T-cell (primary cell): ENCODE data around the gene XRCC1. TPM values are rescaled to one million over a fixed set of nuclear protein-coding genes. Genes with fewer than 3 reads are reported as not detected.
"Not testable (repeated sequence)": the region's sequence is repeated elsewhere in the genome, so short reads cannot be mapped to it uniquely, and the experiment has no call there.

Experiments used
- ATAC-seq, 4 experiments: fragments of 200-7000 bp in 3 of 4; fragments of 150-1000 bp in 1 of 4; cut with Tn5 transposase; replicated peaks in 1 of 4; 1 replicate in 3 of 4; 2 replicates in 1 of 4; pipeline ENCODE4 v1.10.0; 2021; ENCODE audit warnings: moderate library complexity in 3 of 4, mild to moderate bottlenecking in 2 of 4, moderate number of reproducible peaks in 1 of 4
- CTCF ChIA-PET, 2 donors: fragments of 300-600 bp; sonication (Branson Sonifier 250); formaldehyde crosslinking; loops; one replicate each; lab custom pipeline; 2022; ENCODE audit warnings: antibody characterized with exemption in 2 of 2; lab: Charles Lee
- POLR2A ChIA-PET, 2 donors: fragments of 300-600 bp; sonication (Branson Sonifier 250); formaldehyde crosslinking; loops; one replicate each; lab custom pipeline; 2022; ENCODE audit warnings: antibody characterized with exemption in 2 of 2; lab: Charles Lee
- DNase-seq, 35 experiments: peaks; one replicate each; pipeline versions ENCODE4 v3.0.0 to v3.0.0-alpha.2; 2013 to 2023
- H3K27ac ChIP-seq: one replicate; pipeline ENCODE4 v1.5.1; 2013; ENCODE audit warnings: low read length
- H3K27me3 ChIP-seq, 2 experiments: replicated peaks in 1 of 2; 1 replicate in 1 of 2; 2 replicates in 1 of 2; pipeline versions ENCODE4 v1.6.1 to v1.7.0; 2013; ENCODE audit warnings: low read length in 1 of 2, mixed read lengths in 1 of 2; ENCODE audit not compliant: control insufficient read depth in 2 of 2, insufficient read depth in 2 of 2; ENCODE audit errors: extremely low read depth in 1 of 2
- H3K36me3 ChIP-seq, 2 donors: 1 replicate in 1 of 2; 2 replicates in 1 of 2; pipeline versions ENCODE4 v1.6.1 to v1.7.0; 2013; ENCODE audit warnings: low read length in 1 of 2; ENCODE audit not compliant: control insufficient read depth in 2 of 2, insufficient read depth in 1 of 2; ENCODE audit errors: extremely low read depth in 1 of 2
- H3K4me1 ChIP-seq, 2 experiments: 1 replicate in 1 of 2; 2 replicates in 1 of 2; pipeline versions ENCODE4 v1.6.1 to v1.7.0; 2013; ENCODE audit warnings: low read length in 2 of 2, mixed read lengths in 1 of 2; ENCODE audit not compliant: insufficient read depth in 2 of 2, control insufficient read depth in 1 of 2; ENCODE audit errors: extremely low read depth in 1 of 2
- H3K4me3 ChIP-seq, 2 donors: 1 replicate in 1 of 2; 2 replicates in 1 of 2; pipeline versions ENCODE4 v1.5.1 to v1.7.0; 2013; ENCODE audit warnings: mild to moderate bottlenecking in 2 of 2, low read length in 1 of 2, moderate library complexity in 1 of 2; ENCODE audit not compliant: control insufficient read depth in 1 of 2; ENCODE audit errors: extremely low read depth in 1 of 2
- H3K9me3 ChIP-seq: 2 replicates; pipeline ENCODE4 v1.7.0; 2013
- H3K27ac Mint-ChIP-seq, 2 donors: one replicate each; pipeline ENCODE4 v1.8.0; 2020 to 2021; ENCODE audit warnings: mild to moderate bottlenecking in 2 of 2, mixed read lengths in 2 of 2
- H3K27me3 Mint-ChIP-seq, 2 donors: one replicate each; pipeline ENCODE4 v1.8.0; 2021 to 2022; ENCODE audit warnings: mixed read lengths in 2 of 2
- H3K36me3 Mint-ChIP-seq: one replicate; pipeline ENCODE4 v1.8.0; 2021; ENCODE audit warnings: mixed read lengths
- H3K4me1 Mint-ChIP-seq, 3 donors: one replicate each; pipeline ENCODE4 v1.8.0; 2020 to 2022; ENCODE audit warnings: mixed read lengths in 3 of 3, mild to moderate bottlenecking in 1 of 3
- H3K4me3 Mint-ChIP-seq, 3 donors: one replicate each; pipeline ENCODE4 v1.8.0; 2020 to 2022; ENCODE audit warnings: mild to moderate bottlenecking in 3 of 3, mixed read lengths in 3 of 3, moderate library complexity in 3 of 3
- H3K9me3 Mint-ChIP-seq, 3 donors: one replicate each; pipeline ENCODE4 v1.8.0; 2020 to 2022; ENCODE audit warnings: mixed read lengths in 3 of 3
- WGBS: methylation state at CpG from one replicate; pipeline ENCODE4 v1.1.5; 2013; ENCODE audit warnings: missing lambda C conversion rate; ENCODE audit not compliant: insufficient coverage; 5-methylcytosine and 5-hydroxymethylcytosine counted together
- total RNA-seq, 35 experiments: library from RNA in 6 of 35; stranded (reverse) in 6 of 35; fragments of 120-200 nt in 1 of 35; gene quantifications; one replicate each; pipeline versions ENCODE4 v1.2.1 to v1.2.4 and lab custom pipeline; 2013 to 2026

Gene XRCC1
- total RNA-seq, 5 donors from 2014 or later (not counting 1 experiment from before 2014, with no cell fraction given), result 31.7 to 37.8 (median 35.4) TPM

GRCh38 chr19:43551399-43552197 lies 23.7 kb downstream of the XRCC1 start:
- Histone ChIP-seq H3K36me3 (peaks cover 20 to 69% of the 10 kb centered on the region in 2 donors), H3K9me3 (no peaks in the 10 kb centered on the region), H3K4me1 (peaks cover 0 to 10% of the 10 kb centered on the region in 2 experiments), H3K27me3 (no peaks in the 10 kb centered on the region), H3K4me3 (no peak overlapping the region), H3K27ac (no peak overlapping the region)
- no peaks in the 10 kb centered on the region for H3K9me3 Mint-ChIP-seq
- no peak overlapping the region for H3K4me3 Mint-ChIP-seq
- H3K36me3 Mint-ChIP-seq, result peaks cover 47% of the 10 kb centered on the region
- ChIA-PET POLR2A (interaction anchor here in 1 of 2 donors (0.6 kb wide), 1 partner anchor 34 kb away, joined by 3 read pairs; no protein-coding TSS in a partner anchor), CTCF (interaction anchor here in 1 of 2 donors (0.6 kb wide), 1 partner anchor 14 kb away, joined by 3 read pairs; no protein-coding TSS in a partner anchor)
- 93% methylated on average over 15 of the region's 23 CpGs for WGBS
- peak overlapping the region; percentile 22 to 70 for H3K27ac Mint-ChIP-seq
- H3K4me1 Mint-ChIP-seq, result peaks cover 11 to 17% (median 12%) of the 10 kb centered on the region in 3 donors
- no peaks in the 10 kb centered on the region for H3K27me3 Mint-ChIP-seq
- no peak for DNase-seq
- no peak for ATAC-seq

DNA sequence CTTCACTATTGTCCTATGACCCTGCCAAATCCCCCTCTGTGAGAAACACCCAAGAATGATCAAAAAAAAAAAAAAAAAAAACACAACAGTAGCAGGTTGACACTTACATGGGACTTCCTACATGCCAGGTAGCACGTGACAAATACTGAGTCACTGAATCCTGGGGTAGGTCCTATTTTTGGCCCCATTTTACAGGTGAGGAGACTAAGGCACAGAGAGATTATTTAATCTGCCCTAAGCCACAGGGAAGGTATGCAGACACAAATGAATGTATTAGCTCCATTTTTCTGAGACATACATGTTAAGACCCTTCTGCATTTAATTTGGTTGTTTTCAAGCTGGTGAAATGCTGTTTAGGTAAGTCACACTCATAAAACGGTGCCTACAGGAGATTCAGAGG lies 26.6 kb downstream of the XRCC1 start:
- Histone ChIP-seq H3K27ac (no peak overlapping the region), H3K9me3 (no peaks in the 10 kb centered on the region), H3K36me3 (peaks cover 26 to 66% of the 10 kb centered on the region in 2 donors), H3K4me3 (no peak overlapping the region), H3K27me3 (no peaks in the 10 kb centered on the region), H3K4me1 (no peaks in the 10 kb centered on the region)
- no peaks in the 10 kb centered on the region for H3K9me3 Mint-ChIP-seq
- no peaks in the 10 kb centered on the region for H3K4me1 Mint-ChIP-seq
- 80% methylated on average over 1 of the region's 2 CpGs for WGBS
- ChIA-PET CTCF (no interaction called here), POLR2A (no interaction called here)
- DNase-seq (no peak), ATAC-seq (no peak)
- no peak overlapping the region for H3K27ac Mint-ChIP-seq
- H3K36me3 Mint-ChIP-seq, result peaks cover 43% of the 10 kb centered on the region
- no peak overlapping the region for H3K4me3 Mint-ChIP-seq
- H3K27me3 Mint-ChIP-seq, result no peaks in the 10 kb centered on the region

DNA sequence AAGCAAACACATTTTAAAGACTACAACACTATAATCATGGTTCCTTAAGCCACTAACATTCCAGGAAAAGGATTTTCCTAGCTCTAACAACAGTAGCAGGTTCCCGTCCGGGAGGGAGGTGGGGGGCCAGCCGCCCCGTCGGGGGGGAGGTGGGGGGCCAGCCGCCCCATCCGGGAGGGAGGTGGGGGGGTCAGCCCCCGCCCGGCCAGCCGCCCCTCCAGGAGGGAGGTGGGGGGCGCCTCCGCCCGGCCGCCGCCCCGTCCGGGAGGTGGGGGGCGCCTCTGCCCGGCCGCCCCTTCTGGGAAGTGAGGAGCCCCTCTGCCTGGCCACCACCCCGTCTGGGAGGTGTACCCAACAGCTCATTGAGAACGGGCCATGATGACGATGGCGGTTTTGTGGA lies 27.4 kb downstream of the XRCC1 start:
- H3K4me3 ChIP-seq, H3K9me3 Mint-ChIP-seq, POLR2A ChIA-PET, CTCF ChIA-PET, H3K4me1 ChIP-seq, H3K4me3 Mint-ChIP-seq, DNase-seq, H3K27ac Mint-ChIP-seq, H3K27me3 Mint-ChIP-seq, H3K27me3 ChIP-seq, H3K9me3 ChIP-seq, H3K4me1 Mint-ChIP-seq, H3K27ac ChIP-seq, ATAC-seq: not testable (repeated sequence)
- no CpG with 5 or more reads among the region's 24 CpGs for WGBS
- peaks cover 27 to 66% of the 10 kb centered on the region in 2 donors for H3K36me3 ChIP-seq
- peaks cover 45% of the 10 kb centered on the region for H3K36me3 Mint-ChIP-seq

GRCh38 chr19:43546581-43546980 lies 28.7 kb downstream of the XRCC1 start:
- Mint-ChIP-seq H3K27ac (no peak overlapping the region), H3K9me3 (no peaks in the 10 kb centered on the region), H3K4me1 (no peaks in the 10 kb centered on the region), H3K36me3 (peaks cover 47% of the 10 kb centered on the region), H3K4me3 (no peak overlapping the region), H3K27me3 (no peaks in the 10 kb centered on the region)
- Histone ChIP-seq H3K4me3 (no peak overlapping the region), H3K27me3 (no peaks in the 10 kb centered on the region), H3K9me3 (no peaks in the 10 kb centered on the region), H3K36me3 (peaks cover 29 to 66% of the 10 kb centered on the region in 2 donors), H3K27ac (no peak overlapping the region), H3K4me1 (no peaks in the 10 kb centered on the region)
- no peak for DNase-seq
- WGBS, result 100% methylated on average over 2 of the region's 3 CpGs
- ATAC-seq, result no peak
- POLR2A ChIA-PET, result no interaction called here
- CTCF ChIA-PET, result interaction anchor here in 1 of 2 donors (0.5 kb wide), 1 partner anchor 11 kb away, joined by 3 read pairs; no protein-coding TSS in a partner anchor

GRCh38 chr19:43545981-43546380 lies 29.3 kb downstream of the XRCC1 start:
- no peak overlapping the region for H3K4me3 ChIP-seq
- Mint-ChIP-seq H3K4me1 (no peaks in the 10 kb centered on the region), H3K36me3 (peaks cover 44% of the 10 kb centered on the region), H3K4me3 (no peak overlapping the region), H3K27me3 (no peaks in the 10 kb centered on the region), H3K27ac (peak overlapping the region in 1 of 2 donors; percentile 22), H3K9me3 (no peaks in the 10 kb centered on the region)
- H3K27me3 ChIP-seq, result no peaks in the 10 kb centered on the region
- no peaks in the 10 kb centered on the region for H3K9me3 ChIP-seq
- ChIA-PET CTCF (interaction anchor here in 1 of 2 donors (0.5 kb wide), 1 partner anchor 11 kb away, joined by 3 read pairs; no protein-coding TSS in a partner anchor), POLR2A (no interaction called here)
- WGBS, result 97% methylated on average over 2 of the region's 2 CpGs
- H3K27ac ChIP-seq, result no peak overlapping the region
- no peaks in the 10 kb centered on the region for H3K4me1 ChIP-seq
- DNase-seq (no peak), ATAC-seq (no peak)
- H3K36me3 ChIP-seq, result peaks cover 29 to 62% of the 10 kb centered on the region in 2 donors

- DNase-seq, result no peak
- Mint-ChIP-seq H3K27me3 (no peaks in the 10 kb centered on the region), H3K4me1 (no peaks in the 10 kb centered on the region), H3K4me3 (no peak overlapping the region), H3K27ac (peak overlapping the region in 1 of 2 donors; percentile 31), H3K36me3 (peaks cover 44% of the 10 kb centered on the region), H3K9me3 (no peaks in the 10 kb centered on the region)
- Histone ChIP-seq H3K4me3 (no peak overlapping the region), H3K36me3 (peaks cover 25 to 55% of the 10 kb centered on the region in 2 donors), H3K27me3 (no peaks in the 10 kb centered on the region), H3K9me3 (no peaks in the 10 kb centered on the region), H3K4me1 (no peaks in the 10 kb centered on the region), H3K27ac (no peak overlapping the region)
- CTCF ChIA-PET, result no interaction called here
- POLR2A ChIA-PET, result no interaction called here
- 89% methylated on average over 5 of the region's 5 CpGs for WGBS
- no peak for ATAC-seq
These were observed 30.1 kb downstream of the XRCC1 start for GRCh38 chr19:43545276-43545675.
